ENCODE results near the gene GABPA. TPM values are rescaled to one million over a fixed set of nuclear protein-coding genes. Genes with fewer than 3 reads are reported as not detected.
"Not testable (repeated sequence)": the region's sequence is repeated elsewhere in the genome, so short reads cannot be mapped to it uniquely, and the experiment has no call there.

Gene GABPA
- total RNA-seq: 10 to 100 TPM; 18.7 to 25.3 TPM

DNA sequence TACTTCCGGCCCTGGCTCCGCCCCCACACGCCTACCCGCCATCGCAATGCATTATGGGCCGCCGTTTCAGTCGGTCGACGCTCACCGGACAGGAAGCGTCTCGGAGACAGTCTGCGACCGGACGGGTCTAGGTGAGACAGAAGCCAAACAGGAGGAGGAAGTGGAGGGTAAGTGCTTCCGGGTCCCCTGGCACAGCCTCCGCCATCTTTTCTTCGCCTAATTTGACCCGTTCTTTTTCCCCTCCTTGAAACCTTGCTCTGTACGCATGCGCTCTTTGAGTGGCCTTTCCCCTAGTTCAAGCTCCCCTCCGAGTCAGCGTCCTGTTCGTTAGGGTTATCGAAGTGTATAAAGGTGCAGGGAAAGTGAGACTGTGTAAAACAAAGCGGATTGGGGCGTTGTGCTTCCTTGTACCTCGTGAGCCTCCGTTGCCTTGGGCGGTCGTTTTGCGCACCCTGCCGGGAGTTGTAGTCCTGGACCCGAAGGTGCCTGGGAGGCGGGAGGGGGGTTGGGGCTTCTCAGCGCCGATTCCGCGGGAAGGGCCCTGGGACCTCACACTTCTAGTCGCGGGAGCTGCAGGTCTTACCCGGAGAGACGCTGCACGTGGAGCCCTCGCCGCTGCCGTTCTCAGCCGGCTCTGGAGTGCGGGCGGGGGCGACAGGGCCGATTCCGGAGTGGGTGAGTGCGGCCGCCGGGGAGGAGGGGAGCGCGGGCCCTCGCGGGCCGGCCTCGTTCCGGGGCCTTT, at the start of gene GABPA, which contains the start of gene ATP5PF:
Gene GABPA, plus strand, starts transcription at position 69 of the 742 bp plus-strand sequence. CDS start 6,627 bp downstream, outside the sequence.
Gene ATP5PF, minus strand, starts transcription at position 1 of the 742 bp plus-strand sequence. CDS start 5,110 bp downstream, outside the sequence.
- Mint-ChIP-seq H3K9me3 (ENCODE audit: low read depth) (no peaks in the 10 kb centered on the region), H3K4me1 (peaks cover 48% of the 10 kb centered on the region), H3K27ac (peak within 1 kb of the TSS; percentile 100), H3K4me3 (peak within 1 kb of the TSS; percentile 98), H3K27me3 (no peaks in the 10 kb centered on the region), H3K36me3 (ENCODE audit: low read depth) (peaks cover 13% of the 10 kb centered on the region)
- POLR2A ChIA-PET: interaction anchor here (0.6 to 0.9 kb wide), 4 partner anchors 9 to 147 kb away, joined by 3 to 8 read pairs (median 3); no protein-coding TSS in a partner anchor
- intact Hi-C loops (cut with DNase I, micrococcal nuclease): loop anchor here (1.0 to 10.0 kb wide), 10 partner anchors 66 to 435 kb away; partner anchors contain the start of genes JAM2 (in 2 of the 2), MRPL39 (in 2 of the 2) and APP (in 1 of the 2)
- DNase-seq (peak; percentile 99), ATAC-seq (peak; percentile 94)
- CTCF ChIA-PET: interaction anchor here (0.6 to 2.2 kb wide), 7 partner anchors 10 to 127 kb away, joined by 3 to 8 read pairs (median 4); no protein-coding TSS in a partner anchor

DNA sequence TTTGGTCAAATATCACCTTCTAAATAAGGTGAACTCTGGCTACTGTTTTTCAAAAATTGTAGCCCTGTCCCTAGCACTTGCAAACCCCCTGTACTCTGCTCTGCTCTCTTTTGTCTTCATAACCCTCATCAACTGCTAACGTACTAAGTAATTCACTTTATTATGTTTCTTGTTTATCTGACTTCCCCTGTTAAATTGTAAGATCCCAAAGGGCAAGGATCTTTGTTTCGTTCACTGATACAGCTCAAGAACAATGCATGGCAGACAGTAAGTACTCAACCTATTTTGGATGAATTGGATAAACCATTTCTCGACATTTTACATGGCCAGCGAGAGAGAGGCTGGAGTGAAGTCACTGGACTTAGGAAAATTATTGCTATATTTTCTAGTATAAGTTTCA, 47.0 kb upstream of the GABPA start:
- no peaks in the 10 kb centered on the region for H3K4me1 Mint-ChIP-seq
- POLR2A ChIA-PET: no interaction called here
- intact Hi-C loops (cut with DNase I, micrococcal nuclease): no loop called here
- H3K4me3 Mint-ChIP-seq: no peak overlapping the region
- ATAC-seq (no peak), DNase-seq (no peak)
- no peaks in the 10 kb centered on the region for H3K9me3 Mint-ChIP-seq (ENCODE audit: low read depth)
- no peak overlapping the region for H3K27ac Mint-ChIP-seq
- no peaks in the 10 kb centered on the region for H3K36me3 Mint-ChIP-seq (ENCODE audit: low read depth)
- no peaks in the 10 kb centered on the region for H3K27me3 Mint-ChIP-seq
- CTCF ChIA-PET: no interaction called here

DNA sequence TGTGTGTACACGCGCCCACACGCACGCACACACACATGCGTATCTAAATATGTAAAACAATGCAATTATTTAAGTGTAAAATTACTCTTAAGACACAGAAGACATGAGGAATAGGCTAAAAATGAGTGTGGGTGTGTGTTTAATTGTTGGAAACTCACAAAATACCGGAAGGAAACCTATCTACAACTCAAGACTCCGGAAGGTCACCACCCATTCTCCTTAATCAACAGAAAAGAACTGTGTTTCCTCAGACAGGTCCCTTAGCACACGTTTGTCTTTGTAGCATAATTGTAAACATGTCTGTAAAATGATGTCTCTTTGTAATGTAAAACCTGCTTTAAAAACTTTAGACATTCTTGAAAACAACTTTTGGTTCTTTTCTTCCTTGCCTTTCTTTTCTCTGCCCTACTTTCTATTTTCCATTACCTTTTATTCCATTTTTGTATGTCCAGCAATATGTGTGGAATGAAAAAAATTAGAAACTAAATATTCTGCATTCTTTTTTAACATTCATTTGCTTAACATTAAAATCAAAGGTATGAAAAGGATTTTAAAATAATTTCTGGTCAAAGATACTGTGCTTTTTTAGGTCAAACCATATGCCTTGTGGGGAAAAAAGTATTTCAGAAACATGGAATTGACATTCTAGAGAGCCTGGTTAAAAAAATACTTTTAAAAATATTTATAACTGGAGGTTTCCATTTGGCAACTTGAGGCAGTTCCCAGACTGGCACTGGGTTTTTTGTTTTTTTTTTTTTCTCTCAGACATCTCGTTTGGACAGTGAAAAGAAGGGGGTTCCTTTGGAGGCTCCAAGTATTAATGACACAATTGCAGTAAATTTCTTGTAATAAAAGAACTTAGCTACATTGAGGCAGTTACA, 46.3 kb upstream of the GABPA start:
- ATAC-seq (no peak), DNase-seq (no peak)
- H3K4me3 Mint-ChIP-seq: no peak overlapping the region
- H3K36me3 Mint-ChIP-seq (ENCODE audit: low read depth): no peaks in the 10 kb centered on the region
- no peaks in the 10 kb centered on the region for H3K27me3 Mint-ChIP-seq
- CTCF ChIA-PET: no interaction called here
- POLR2A ChIA-PET: no interaction called here
- no peaks in the 10 kb centered on the region for H3K4me1 Mint-ChIP-seq
- H3K27ac Mint-ChIP-seq: no peak overlapping the region
- H3K9me3 Mint-ChIP-seq (ENCODE audit: low read depth): no peaks in the 10 kb centered on the region
- intact Hi-C loops (cut with DNase I, micrococcal nuclease): no loop called here

DNA sequence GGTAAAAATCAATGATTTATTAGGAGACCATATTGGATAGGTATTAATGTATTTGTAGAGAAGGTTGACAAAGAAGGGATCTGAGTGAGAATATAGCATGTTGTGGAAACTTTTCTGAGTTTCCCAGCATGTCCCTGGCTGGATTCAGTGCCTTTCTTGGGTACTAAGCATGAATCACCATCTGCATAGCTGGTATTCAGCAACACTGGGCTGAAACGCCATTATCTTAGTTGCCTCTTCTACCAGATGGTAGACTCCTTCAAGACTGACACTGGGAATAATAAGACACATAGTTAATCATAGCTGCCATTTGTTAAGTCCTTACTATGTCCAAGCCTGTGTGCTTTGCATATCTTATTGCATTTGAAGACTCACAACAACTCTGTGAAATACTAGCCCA, 45.5 kb upstream of the GABPA start:
- CTCF ChIA-PET: no interaction called here

DNA sequence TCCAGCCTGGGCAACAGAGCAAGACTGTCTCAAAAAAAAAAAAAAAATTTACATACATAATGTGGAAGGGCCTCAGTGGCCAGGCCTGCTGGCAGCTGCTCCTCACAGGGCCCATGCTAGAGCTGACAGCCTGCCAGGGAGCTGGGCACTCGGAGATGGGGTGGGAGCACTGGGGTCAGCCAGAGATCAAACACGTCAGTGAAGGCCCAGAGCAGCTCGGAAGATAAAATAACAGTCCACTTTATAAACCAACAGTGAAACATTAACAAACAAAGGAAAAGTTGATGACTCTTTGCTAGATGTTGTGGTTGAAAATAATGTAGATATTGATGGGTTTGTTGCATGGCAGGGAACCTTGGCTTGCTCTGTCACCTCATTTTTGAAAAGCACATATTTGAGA, 42.8 kb upstream of the GABPA start:
- POLR2A ChIA-PET: no interaction called here
- Mint-ChIP-seq H3K4me1 (no peaks in the 10 kb centered on the region), H3K27me3 (no peaks in the 10 kb centered on the region), H3K36me3 (ENCODE audit: low read depth) (no peaks in the 10 kb centered on the region), H3K9me3 (ENCODE audit: low read depth) (no peaks in the 10 kb centered on the region), H3K27ac (no peak overlapping the region), H3K4me3 (no peak overlapping the region)
- no peak for ATAC-seq
- DNase-seq: no peak
- CTCF ChIA-PET: no interaction called here
- intact Hi-C loops (cut with DNase I, micrococcal nuclease): no loop called here

More for the DNA sequence above, 45.5 kb upstream of the GABPA start:
- no peaks in the 10 kb centered on the region for H3K4me1 Mint-ChIP-seq
- DNase-seq: no peak
- no peak for ATAC-seq
- POLR2A ChIA-PET: no interaction called here
- H3K27me3 Mint-ChIP-seq: no peaks in the 10 kb centered on the region
- H3K36me3 Mint-ChIP-seq (ENCODE audit: low read depth): no peaks in the 10 kb centered on the region
- no peak overlapping the region for H3K27ac Mint-ChIP-seq
- H3K4me3 Mint-ChIP-seq: no peak overlapping the region
- no peaks in the 10 kb centered on the region for H3K9me3 Mint-ChIP-seq (ENCODE audit: low read depth)
- intact Hi-C loops (cut with DNase I, micrococcal nuclease): no loop called here

DNA sequence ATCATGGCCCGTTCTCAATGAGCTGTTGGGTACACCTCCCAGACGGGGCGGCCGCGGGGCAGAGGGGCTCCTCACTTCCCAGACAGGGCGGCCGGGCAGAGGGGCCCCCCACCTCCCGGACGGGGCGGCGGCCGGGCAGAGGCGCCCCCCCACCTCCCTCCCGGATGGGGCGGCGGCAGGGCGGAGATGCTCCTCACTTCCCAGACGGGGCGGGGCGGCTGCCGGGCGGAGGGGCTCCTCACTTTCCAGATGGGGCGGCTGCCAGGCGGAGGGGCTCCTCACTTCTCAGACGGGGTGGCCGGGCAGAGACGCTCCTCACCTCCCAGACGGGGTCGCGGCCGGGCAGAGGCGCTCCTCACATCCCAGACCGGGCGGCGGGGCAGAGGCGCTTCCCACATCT, 39.3 kb upstream of the GABPA start:
- H3K4me3 Mint-ChIP-seq: not testable (repeated sequence)

DNA sequence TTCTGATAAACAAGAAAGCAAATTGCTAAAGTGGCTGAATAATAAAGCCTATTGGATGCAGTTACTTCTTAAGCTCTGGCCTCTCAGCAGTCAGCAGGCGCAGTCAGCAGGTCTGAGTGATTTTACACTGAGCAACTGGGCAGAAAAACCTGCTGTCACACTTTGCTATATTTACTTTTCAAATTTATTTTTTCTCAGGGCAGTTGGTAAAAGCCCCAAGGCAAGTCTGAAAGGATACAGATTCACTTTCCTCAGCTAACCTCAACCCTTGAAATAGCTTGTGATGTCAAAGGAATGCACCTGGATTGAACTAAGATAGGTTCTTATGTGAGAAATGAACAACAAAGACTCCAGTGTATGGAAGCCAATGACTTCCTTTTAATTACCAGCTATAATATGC, 34.0 kb upstream of the GABPA start:
- ATAC-seq: no peak
- Mint-ChIP-seq H3K4me3 (no peak overlapping the region), H3K9me3 (ENCODE audit: low read depth) (no peaks in the 10 kb centered on the region), H3K4me1 (no peaks in the 10 kb centered on the region), H3K27ac (no peak overlapping the region), H3K36me3 (ENCODE audit: low read depth) (no peaks in the 10 kb centered on the region), H3K27me3 (no peaks in the 10 kb centered on the region)
- ChIA-PET POLR2A (interaction anchor here (0.6 kb wide), 1 partner anchor 121 kb away, joined by 4 read pairs; no protein-coding TSS in a partner anchor), CTCF (interaction anchor here (1.4 to 2.1 kb wide), 4 partner anchors 11 to 95 kb away, joined by 3 to 10 read pairs (median 5); no protein-coding TSS in a partner anchor)
- no peak for DNase-seq
- intact Hi-C loops (cut with DNase I, micrococcal nuclease): no loop called here

More for the DNA sequence above, 39.3 kb upstream of the GABPA start:
- H3K27me3 Mint-ChIP-seq; DNase-seq; H3K9me3 Mint-ChIP-seq (ENCODE audit: low read depth); ATAC-seq; H3K27ac Mint-ChIP-seq; H3K36me3 Mint-ChIP-seq (ENCODE audit: low read depth); H3K4me1 Mint-ChIP-seq; intact Hi-C loops (cut with DNase I, micrococcal nuclease); POLR2A ChIA-PET; CTCF ChIA-PET: not testable (repeated sequence)

DNA sequence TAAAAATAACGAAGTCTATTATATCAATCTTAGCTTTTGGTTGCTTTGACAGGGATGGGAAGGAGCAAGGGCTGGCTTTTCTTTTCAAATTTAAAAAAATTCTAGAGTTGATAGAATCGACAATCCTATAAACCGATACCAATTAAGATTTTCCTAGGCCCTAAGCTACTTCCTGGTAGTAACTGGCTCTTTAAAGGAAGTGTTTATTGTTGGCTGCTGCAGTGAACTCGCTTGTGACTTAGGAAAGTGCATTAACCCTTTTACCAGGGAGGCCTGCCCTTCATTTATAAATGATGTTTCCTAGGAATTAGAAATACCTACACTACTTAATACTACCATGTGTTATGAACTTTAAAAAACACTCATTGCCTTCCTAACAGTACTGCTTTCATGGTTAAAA, 33.2 kb upstream of the GABPA start:
- CTCF ChIA-PET: interaction anchor here (0.6 to 2.1 kb wide), 4 partner anchors 10 to 310 kb away, joined by 4 to 10 read pairs (median 5); no protein-coding TSS in a partner anchor
- POLR2A ChIA-PET: no interaction called here
- no peak for DNase-seq
- Mint-ChIP-seq H3K27ac (no peak overlapping the region), H3K4me3 (no peak overlapping the region), H3K4me1 (no peaks in the 10 kb centered on the region), H3K27me3 (no peaks in the 10 kb centered on the region), H3K36me3 (ENCODE audit: low read depth) (no peaks in the 10 kb centered on the region), H3K9me3 (ENCODE audit: low read depth) (no peaks in the 10 kb centered on the region)
- intact Hi-C loops (cut with DNase I, micrococcal nuclease): no loop called here
- ATAC-seq: no peak

DNA sequence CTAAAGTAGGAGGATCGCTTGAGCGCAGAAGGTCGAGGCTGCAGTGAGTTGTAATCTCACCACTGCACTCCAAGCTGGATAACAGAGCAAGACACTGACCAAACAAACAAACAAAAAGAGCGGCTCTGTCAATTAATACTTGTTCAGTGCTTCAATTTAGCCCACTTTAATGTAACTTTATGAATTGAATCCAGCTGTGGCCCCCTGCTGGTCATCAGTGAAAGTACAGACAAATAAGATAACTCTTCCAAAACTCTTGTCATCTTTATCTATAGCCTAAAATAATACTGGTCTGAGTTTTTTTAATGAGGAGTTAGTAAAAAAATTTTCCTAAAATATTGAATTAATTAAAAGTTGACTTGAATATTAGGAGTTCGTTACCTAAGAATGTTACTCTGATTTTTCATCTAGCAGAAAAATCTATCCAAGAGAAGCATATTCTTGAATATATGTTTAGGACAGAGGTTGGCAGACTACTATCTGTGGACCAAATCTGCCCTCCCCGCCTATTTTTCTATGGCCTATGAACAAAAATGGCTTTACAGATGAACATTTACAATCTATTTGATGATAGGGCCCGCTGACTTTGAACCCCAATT, 26.2 kb upstream of the GABPA start:
- Mint-ChIP-seq H3K4me3 (no peak overlapping the region), H3K4me1 (no peaks in the 10 kb centered on the region), H3K9me3 (ENCODE audit: low read depth) (no peaks in the 10 kb centered on the region), H3K27me3 (no peaks in the 10 kb centered on the region), H3K36me3 (ENCODE audit: low read depth) (no peaks in the 10 kb centered on the region), H3K27ac (no peak overlapping the region)
- DNase-seq: peak; percentile 60
- no peak for ATAC-seq
- intact Hi-C loops (cut with DNase I, micrococcal nuclease): loop anchor here (1.0 to 2.0 kb wide), 2 partner anchors 100 to 288 kb away; no protein-coding TSS in a partner anchor
- CTCF ChIA-PET: interaction anchor here (0.6 to 4.3 kb wide), 16 partner anchors 9 to 454 kb away, joined by 3 to 47 read pairs (median 5); partner anchors contain the start of gene MRPL39
- POLR2A ChIA-PET: no interaction called here

DNA sequence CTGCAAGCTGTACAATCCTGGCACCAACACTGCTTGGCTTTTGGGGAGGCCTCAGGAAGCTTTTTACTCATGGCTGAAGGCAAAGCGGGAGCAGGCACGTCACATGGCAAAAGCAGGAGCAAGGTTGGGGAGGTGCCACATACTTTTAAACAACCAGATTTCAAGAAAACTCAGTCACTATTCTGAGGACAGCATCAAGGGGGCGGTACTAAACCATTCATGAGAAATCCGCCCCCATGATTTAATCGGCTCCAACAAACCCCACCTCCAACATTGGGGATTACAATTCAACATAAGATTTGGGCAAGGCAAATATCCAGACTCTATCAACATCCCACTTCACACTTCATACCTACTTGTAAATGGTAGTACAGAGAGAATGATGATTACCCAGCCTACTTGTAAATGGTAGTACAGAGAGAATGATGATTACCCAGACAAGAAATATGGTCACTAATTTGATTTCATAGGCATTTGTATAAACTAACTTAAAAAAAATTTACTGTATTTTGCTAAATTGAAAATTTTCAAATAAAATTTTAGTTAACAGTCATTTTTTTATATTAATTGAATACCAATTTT, 25.0 kb upstream of the GABPA start:
- no peaks in the 10 kb centered on the region for H3K36me3 Mint-ChIP-seq (ENCODE audit: low read depth)
- ATAC-seq (no peak), DNase-seq (no peak)
- intact Hi-C loops (cut with DNase I, micrococcal nuclease): loop anchor here in 1 of 2 experiments (2.0 kb wide), 1 partner anchor 289 kb away; no protein-coding TSS in a partner anchor
- H3K27ac Mint-ChIP-seq: no peak overlapping the region
- H3K4me3 Mint-ChIP-seq: no peak overlapping the region
- ChIA-PET POLR2A (no interaction called here), CTCF (interaction anchor here (1.4 kb wide), 1 partner anchor 11 kb away, joined by 3 read pairs; no protein-coding TSS in a partner anchor)
- H3K9me3 Mint-ChIP-seq (ENCODE audit: low read depth): no peaks in the 10 kb centered on the region
- H3K4me1 Mint-ChIP-seq: no peaks in the 10 kb centered on the region
- H3K27me3 Mint-ChIP-seq: no peaks in the 10 kb centered on the region

DNA sequence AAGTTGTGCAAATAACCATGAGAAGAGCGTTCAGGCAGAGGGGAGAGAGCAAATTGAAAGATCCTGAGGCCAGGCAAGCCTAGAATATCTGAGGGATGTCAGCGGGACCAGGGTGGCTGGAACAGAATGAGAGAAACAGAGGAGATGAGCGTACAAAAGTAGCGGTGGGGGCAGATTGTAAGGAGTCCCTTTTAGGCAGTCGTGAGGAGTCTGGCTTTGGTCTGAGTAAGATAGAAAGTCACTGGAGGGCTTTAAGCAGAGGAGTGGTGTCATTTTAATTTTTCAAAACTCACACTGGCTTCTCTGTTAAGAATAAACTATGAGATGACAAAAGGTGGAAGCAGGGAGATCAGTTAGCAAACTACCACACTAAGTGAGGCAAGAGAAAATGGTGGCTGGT, 24.2 kb upstream of the GABPA start:
- CTCF ChIA-PET: interaction anchor here (1.4 to 3.4 kb wide), 2 partner anchors 12 to 102 kb away, joined by 3 to 20 read pairs; no protein-coding TSS in a partner anchor
- no peak for DNase-seq
- Mint-ChIP-seq H3K36me3 (ENCODE audit: low read depth) (no peaks in the 10 kb centered on the region), H3K9me3 (ENCODE audit: low read depth) (no peaks in the 10 kb centered on the region), H3K27ac (no peak overlapping the region), H3K4me1 (no peaks in the 10 kb centered on the region), H3K4me3 (no peak overlapping the region), H3K27me3 (no peaks in the 10 kb centered on the region)
- no peak for ATAC-seq
- POLR2A ChIA-PET: no interaction called here
- intact Hi-C loops (cut with DNase I, micrococcal nuclease): no loop called here

Data from activated CD4-positive, alpha-beta T cell treated with anti-CD3 and anti-CD28 coated beads for 36 hours (primary cell).